KMS-11 (cell line): Measurements from ENCODE around the gene STK32C.

Experiments
- H2AFZ ChIP-seq: fragments of 200-600 bp; sonication (generic); 2 replicates; pipeline ENCODE4 v1.6.1; 2016; ENCODE audit warnings: antibody characterized with exemption, mixed run types, low read depth
- H3K27ac ChIP-seq: fragments of 200-600 bp; sonication (generic); 2 replicates; pipeline ENCODE4 v1.6.1; 2016; ENCODE audit warnings: mild to moderate bottlenecking, mixed run types
- H3K27me3 ChIP-seq: fragments of 200-600 bp; sonication (generic); 2 replicates; pipeline ENCODE4 v1.6.1; 2017; ENCODE audit warnings: mild to moderate bottlenecking, low read depth, mixed run types, moderate library complexity; ENCODE audit not compliant: insufficient read depth
- H3K36me3 ChIP-seq: fragments of 200-600 bp; sonication (generic); 2 replicates; pipeline ENCODE4 v1.6.1; 2017; ENCODE audit warnings: mild to moderate bottlenecking, mixed run types; ENCODE audit not compliant: insufficient read depth
- H3K4me1 ChIP-seq: fragments of 200-600 bp; sonication (generic); 2 replicates; pipeline ENCODE4 v1.6.1; 2016; ENCODE audit warnings: mild to moderate bottlenecking, low read depth, mixed run types; ENCODE audit not compliant: poor library complexity, severe bottlenecking
- H3K4me2 ChIP-seq: fragments of 200-600 bp; sonication (generic); 2 replicates; pipeline ENCODE4 v1.7.0; 2016; ENCODE audit warnings: mild to moderate bottlenecking, mixed run types
- H3K4me3 ChIP-seq: fragments of 200-600 bp; sonication (generic); IDR thresholded peaks from 2 replicates; pipeline ENCODE4 v1.6.1; 2017; ENCODE audit warnings: low read depth, low read length, mixed read lengths; ENCODE audit not compliant: insufficient read depth
- H3K79me2 ChIP-seq: fragments of 200-600 bp; sonication (generic); 2 replicates; pipeline ENCODE4 v1.6.1; 2016; ENCODE audit warnings: low read depth, mixed run types; ENCODE audit not compliant: insufficient read depth
- H3K9ac ChIP-seq: fragments of 200-600 bp; sonication (generic); 2 replicates; pipeline ENCODE4 v1.6.1; 2016; ENCODE audit warnings: mild to moderate bottlenecking, mixed run types
- H4K20me1 ChIP-seq: fragments of 200-600 bp; sonication (generic); 2 replicates; pipeline ENCODE4 v1.6.1; 2016; ENCODE audit warnings: mild to moderate bottlenecking, mixed run types; ENCODE audit not compliant: insufficient read depth
- TF ChIP-seq, protein P1 (sequence below): fragments of 200-600 bp; sonication (generic); conservative IDR thresholded peaks from 2 replicates; pipeline ENCODE4 v1.6.1; 2017; ENCODE audit warnings: low read depth, mild to moderate bottlenecking, antibody characterized with exemption, low read length, moderate library complexity, mixed read lengths

The STK32C gene

DNA sequence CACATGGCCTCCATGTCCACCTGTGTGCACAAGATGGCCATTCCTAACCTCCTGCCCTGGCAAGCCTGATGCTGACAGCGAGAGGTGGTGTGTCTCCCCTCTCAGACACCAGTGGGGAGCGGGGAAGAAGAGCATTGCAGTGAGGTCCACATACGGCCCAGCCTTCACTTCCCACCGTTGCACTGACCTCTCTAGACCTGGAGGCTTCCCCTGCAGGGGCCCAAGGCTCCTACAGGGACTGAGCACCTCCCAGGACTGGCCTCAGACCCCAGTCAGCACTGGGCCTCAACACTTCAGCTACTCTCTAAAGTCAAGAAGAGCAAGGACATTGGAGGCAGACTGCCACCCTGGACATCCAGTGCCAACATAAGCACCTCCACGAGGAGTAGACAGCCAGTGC is 15.9 kb downstream of the STK32C start:
- Histone ChIP-seq H3K4me3 (no peak overlapping the region), H3K9ac (no peak overlapping the region), H2AFZ (no peak overlapping the region), H3K4me1 (no peaks in the 10 kb centered on the region), H3K27ac (no peak overlapping the region), H3K79me2 (no peaks in the 10 kb centered on the region), H4K20me1 (no peaks in the 10 kb centered on the region), H3K36me3 (no peaks in the 10 kb centered on the region), H3K27me3 (peaks cover 45% of the 10 kb centered on the region; the same call in 1 of the 2 replicates), H3K4me2 (no peak overlapping the region)
- TF ChIP-seq, protein P1, sequence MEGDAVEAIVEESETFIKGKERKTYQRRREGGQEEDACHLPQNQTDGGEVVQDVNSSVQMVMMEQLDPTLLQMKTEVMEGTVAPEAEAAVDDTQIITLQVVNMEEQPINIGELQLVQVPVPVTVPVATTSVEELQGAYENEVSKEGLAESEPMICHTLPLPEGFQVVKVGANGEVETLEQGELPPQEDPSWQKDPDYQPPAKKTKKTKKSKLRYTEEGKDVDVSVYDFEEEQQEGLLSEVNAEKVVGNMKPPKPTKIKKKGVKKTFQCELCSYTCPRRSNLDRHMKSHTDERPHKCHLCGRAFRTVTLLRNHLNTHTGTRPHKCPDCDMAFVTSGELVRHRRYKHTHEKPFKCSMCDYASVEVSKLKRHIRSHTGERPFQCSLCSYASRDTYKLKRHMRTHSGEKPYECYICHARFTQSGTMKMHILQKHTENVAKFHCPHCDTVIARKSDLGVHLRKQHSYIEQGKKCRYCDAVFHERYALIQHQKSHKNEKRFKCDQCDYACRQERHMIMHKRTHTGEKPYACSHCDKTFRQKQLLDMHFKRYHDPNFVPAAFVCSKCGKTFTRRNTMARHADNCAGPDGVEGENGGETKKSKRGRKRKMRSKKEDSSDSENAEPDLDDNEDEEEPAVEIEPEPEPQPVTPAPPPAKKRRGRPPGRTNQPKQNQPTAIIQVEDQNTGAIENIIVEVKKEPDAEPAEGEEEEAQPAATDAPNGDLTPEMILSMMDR, result no peak

DNA sequence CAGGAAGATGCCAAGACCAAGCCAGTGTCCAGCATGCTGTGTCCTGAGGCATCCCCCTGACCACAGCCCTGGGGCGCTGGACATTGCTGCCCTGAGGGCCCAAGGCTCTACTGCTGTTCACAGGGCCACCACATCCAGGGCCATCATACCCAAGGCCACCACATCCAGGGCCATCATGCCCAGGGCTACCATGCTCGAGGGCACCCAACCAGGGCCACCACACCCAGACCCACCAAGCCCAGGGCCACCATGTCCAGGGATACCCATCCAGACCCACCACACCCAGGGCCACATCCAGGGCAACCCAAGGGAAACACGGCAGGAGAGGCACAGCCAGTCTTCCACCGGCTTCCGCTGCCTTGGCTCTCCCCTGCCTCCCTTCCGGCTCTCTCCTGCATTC is 17.1 kb downstream of the STK32C start:
- H3K4me3 ChIP-seq, result no peak overlapping the region
- no peaks in the 10 kb centered on the region for H4K20me1 ChIP-seq
- H3K27ac ChIP-seq, result no peak overlapping the region
- H3K36me3 ChIP-seq, result no peaks in the 10 kb centered on the region
- TF ChIP-seq, protein P1, result no peak
- peaks cover 47% of the 10 kb centered on the region; the same call in 1 of the 2 replicates for H3K27me3 ChIP-seq
- H3K4me1 ChIP-seq, result no peaks in the 10 kb centered on the region
- H2AFZ ChIP-seq, result no peak overlapping the region
- no peaks in the 10 kb centered on the region for H3K79me2 ChIP-seq
- no peak overlapping the region for H3K9ac ChIP-seq
- H3K4me2 ChIP-seq, result no peak overlapping the region

DNA sequence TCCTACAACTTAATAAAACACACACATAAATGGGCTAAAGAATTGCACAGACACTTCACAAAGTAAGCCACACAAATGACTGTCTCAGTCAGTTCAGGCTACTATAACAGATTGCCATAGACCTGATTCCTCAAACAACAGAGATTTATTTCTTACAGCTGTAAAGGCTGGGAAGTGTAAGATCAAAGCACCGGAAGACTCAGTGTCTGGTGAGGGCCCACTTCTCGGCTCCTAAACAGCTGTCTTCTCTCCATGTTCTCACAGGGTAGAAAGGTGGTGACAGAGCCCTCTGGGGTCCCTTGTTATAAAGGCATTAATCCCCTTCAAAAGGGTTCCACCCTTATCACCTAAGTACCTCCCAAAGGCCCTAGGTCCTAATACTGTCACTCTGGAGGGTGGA is 18.3 kb downstream of the STK32C start:
- Histone ChIP-seq H3K36me3 (no peaks in the 10 kb centered on the region), H3K4me3 (no peak overlapping the region), H3K4me1 (no peaks in the 10 kb centered on the region), H3K27me3 (peaks cover 42% of the 10 kb centered on the region; the same call in 1 of the 2 replicates), H3K27ac (no peak overlapping the region), H3K4me2 (no peak overlapping the region), H4K20me1 (no peaks in the 10 kb centered on the region), H3K9ac (no peak overlapping the region), H2AFZ (no peak overlapping the region), H3K79me2 (no peaks in the 10 kb centered on the region)
- TF ChIP-seq, protein P1, result no peak

DNA sequence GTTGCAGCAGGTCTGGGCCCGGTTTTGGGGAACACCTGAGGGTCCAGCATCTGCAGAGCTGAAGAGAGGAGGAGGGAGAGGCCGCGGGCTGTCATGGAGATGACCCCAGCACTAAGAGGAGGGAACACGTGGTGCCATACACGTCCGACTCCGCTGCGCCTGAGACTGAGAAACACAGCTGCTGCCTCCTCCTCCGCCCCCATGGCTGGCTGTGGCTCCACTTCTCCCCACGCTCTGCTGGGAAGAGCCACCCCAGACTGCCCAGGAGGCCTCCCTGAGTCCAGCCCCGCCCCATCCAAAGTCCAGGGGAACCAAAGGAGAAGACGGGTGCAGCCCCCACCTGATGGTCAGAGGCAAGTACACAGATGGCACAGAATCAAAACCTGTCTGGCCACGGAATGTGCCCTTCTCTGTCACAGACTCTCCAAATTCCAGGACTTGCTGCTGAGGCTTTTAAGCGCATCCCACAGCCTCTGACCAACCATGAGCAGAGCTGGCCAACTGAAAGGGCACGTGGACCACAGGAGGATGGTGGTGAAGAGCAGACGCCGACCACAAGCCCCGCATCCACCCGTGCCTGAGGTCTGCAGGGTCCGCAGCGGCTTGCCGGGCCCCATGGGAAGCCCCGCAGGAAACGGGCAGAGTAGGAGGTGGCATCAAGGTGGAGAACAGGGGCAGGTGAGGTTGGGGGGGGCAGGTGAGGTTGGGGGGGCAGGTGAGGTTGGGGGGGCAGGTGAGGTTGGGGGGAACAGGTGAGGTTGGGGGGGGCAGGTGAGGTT is 24.0 kb downstream of the STK32C start:
- TF ChIP-seq, protein P1, result no peak
- Histone ChIP-seq H3K4me1 (no peaks in the 10 kb centered on the region), H3K79me2 (no peaks in the 10 kb centered on the region), H3K4me2 (no peak overlapping the region), H3K27me3 (peaks cover 44% of the 10 kb centered on the region; the same call in 1 of the 2 replicates), H3K4me3 (no peak overlapping the region), H3K36me3 (no peaks in the 10 kb centered on the region), H3K9ac (no peak overlapping the region), H2AFZ (no peak overlapping the region), H4K20me1 (no peaks in the 10 kb centered on the region), H3K27ac (no peak overlapping the region)
